Naive thymus-derived CD4-positive, alpha-beta T cell (primary cell): ENCODE measurements around the gene CEACAM19. TPM values are rescaled to one million over a fixed set of nuclear protein-coding genes. Genes with fewer than 3 reads are reported as not detected.

ENCODE experiments used
- ATAC-seq: fragments of 150-1000 bp; cut with Tn5 transposase; 2 replicates; pipeline ENCODE4 v1.10.0; 2021; ENCODE audit warnings: mild to moderate bottlenecking, moderate library complexity
- CTCF ChIA-PET: fragments of 350-600 bp; sonication (Branson Sonifier 250); formaldehyde crosslinking; loops from one replicate; lab custom pipeline; 2021; ENCODE audit warnings: antibody characterized with exemption; lab: Charles Lee
- POLR2A ChIA-PET: fragments of 350-600 bp; sonication (Branson Sonifier 250); formaldehyde crosslinking; loops from one replicate; lab custom pipeline; 2021; ENCODE audit warnings: antibody characterized with exemption, inconsistent platforms; lab: Charles Lee
- DNase-seq, 9 donors: peaks; one replicate each; pipeline versions ENCODE4 v3.0.0 to v3.0.0-alpha.2; 2020 to 2022; ENCODE audit warnings: mixed read lengths in 1 of 9
- H3K27ac ChIP-seq: one replicate; pipeline ENCODE4 v1.7.0; 2013; ENCODE audit warnings: mild to moderate bottlenecking, low read depth, low read length, moderate library complexity
- H3K27me3 ChIP-seq, 2 donors: one replicate each; pipeline ENCODE4 v1.7.0; 2013; ENCODE audit warnings: low read length in 2 of 2, mild to moderate bottlenecking in 2 of 2, moderate library complexity in 2 of 2; ENCODE audit not compliant: control insufficient read depth in 2 of 2, insufficient read depth in 2 of 2
- H3K36me3 ChIP-seq, 3 experiments: 1 replicate in 2 of 3; 2 replicates in 1 of 3; pipeline ENCODE4 v1.7.0; 2013; ENCODE audit warnings: low read length in 3 of 3, mild to moderate bottlenecking in 3 of 3, moderate library complexity in 1 of 3; ENCODE audit not compliant: insufficient read depth in 3 of 3, control insufficient read depth in 2 of 3
- H3K4me1 ChIP-seq, 2 donors: one replicate each; pipeline ENCODE4 v1.7.0; 2013; ENCODE audit warnings: low read length in 2 of 2, mild to moderate bottlenecking in 2 of 2, moderate library complexity in 1 of 2; ENCODE audit not compliant: control insufficient read depth in 2 of 2, insufficient read depth in 2 of 2
- H3K4me3 ChIP-seq: 2 replicates; pipeline ENCODE4 v1.7.0; 2013; ENCODE audit warnings: mild to moderate bottlenecking, low read length
- H3K9me3 ChIP-seq, 3 experiments: 1 replicate in 2 of 3; 2 replicates in 1 of 3; pipeline ENCODE4 v1.7.0; 2013; ENCODE audit warnings: low read length in 3 of 3; ENCODE audit not compliant: control insufficient read depth in 2 of 3
- H3K27ac Mint-ChIP-seq, 9 donors: one replicate each; pipeline ENCODE4 v1.8.0; 2020 to 2022; ENCODE audit warnings: mixed read lengths in 9 of 9, mild to moderate bottlenecking in 8 of 9, moderate library complexity in 5 of 9, inconsistent platforms in 2 of 9
- H3K27me3 Mint-ChIP-seq, 5 donors: one replicate each; pipeline ENCODE4 v1.8.0; 2021 to 2022; ENCODE audit warnings: mixed read lengths in 5 of 5, mild to moderate bottlenecking in 1 of 5
- H3K36me3 Mint-ChIP-seq, 5 donors: one replicate each; pipeline ENCODE4 v1.8.0; 2020 to 2022; ENCODE audit warnings: mixed read lengths in 5 of 5, mild to moderate bottlenecking in 3 of 5, inconsistent platforms in 1 of 5
- H3K4me1 Mint-ChIP-seq, 7 donors: one replicate each; pipeline ENCODE4 v1.8.0; 2020 to 2022; ENCODE audit warnings: mixed read lengths in 7 of 7, mild to moderate bottlenecking in 3 of 7, inconsistent platforms in 1 of 7
- H3K4me3 Mint-ChIP-seq, 10 donors: one replicate each; pipeline ENCODE4 v1.8.0; 2020 to 2022; ENCODE audit warnings: mild to moderate bottlenecking in 10 of 10, mixed read lengths in 10 of 10, moderate library complexity in 6 of 10, inconsistent platforms in 2 of 10
- H3K9me3 Mint-ChIP-seq, 11 donors: one replicate each; pipeline ENCODE4 v1.8.0; 2020 to 2022; ENCODE audit warnings: mixed read lengths in 11 of 11, mild to moderate bottlenecking in 4 of 11, inconsistent platforms in 1 of 11, moderate library complexity in 1 of 11
- intact Hi-C, 2 donors: fragments of 100-400 bp; cut with micrococcal nuclease; formaldehyde crosslinking; loops; one replicate each; pipeline ENCODE4 v1.15.1; 2023
- polyA plus RNA-seq, 2 donors: library from polyadenylated mRNA; unstranded; fragments of 300-500 nt; fragmentation: Illumina TruSeq; gene quantifications; one replicate each; pipeline ENCODE4 v1.2.3, GENCODE V29; 2021
- total RNA-seq, 6 experiments: library from RNA in 5 of 6; stranded (reverse) in 5 of 6; gene quantifications; 1 replicate in 5 of 6; 2 replicates in 1 of 6; pipeline ENCODE4 v1.2.3 and lab custom pipeline; 2021 to 2026

CEACAM19 gene
- total and polyA plus RNA-seq, 7 experiments from 2014 or later = 0.63 to 3.4 (median 2.1) TPM; not detected in 2

GRCh38 chr19:44702551-44703176 is 31.4 kb downstream of the CEACAM19 start:
- Histone ChIP-seq H3K4me3 (no peak overlapping the region), H3K27me3 (no peaks in the 10 kb centered on the region), H3K4me1 (no peaks in the 10 kb centered on the region), H3K9me3 (no peaks in the 10 kb centered on the region), H3K36me3 (no peaks in the 10 kb centered on the region), H3K27ac (no peak overlapping the region)
- DNase-seq = no peak
- Mint-ChIP-seq H3K27ac (no peak overlapping the region), H3K27me3 (peaks cover 0 to 7% (median 0%) of the 10 kb centered on the region in 5 donors), H3K9me3 (no peaks in the 10 kb centered on the region), H3K4me1 (no peaks in the 10 kb centered on the region), H3K4me3 (no peak overlapping the region), H3K36me3 (no peaks in the 10 kb centered on the region)
- ChIA-PET CTCF (no interaction called here), POLR2A (no interaction called here)
- ATAC-seq = no peak
- intact Hi-C loops = no loop called here

DNA sequence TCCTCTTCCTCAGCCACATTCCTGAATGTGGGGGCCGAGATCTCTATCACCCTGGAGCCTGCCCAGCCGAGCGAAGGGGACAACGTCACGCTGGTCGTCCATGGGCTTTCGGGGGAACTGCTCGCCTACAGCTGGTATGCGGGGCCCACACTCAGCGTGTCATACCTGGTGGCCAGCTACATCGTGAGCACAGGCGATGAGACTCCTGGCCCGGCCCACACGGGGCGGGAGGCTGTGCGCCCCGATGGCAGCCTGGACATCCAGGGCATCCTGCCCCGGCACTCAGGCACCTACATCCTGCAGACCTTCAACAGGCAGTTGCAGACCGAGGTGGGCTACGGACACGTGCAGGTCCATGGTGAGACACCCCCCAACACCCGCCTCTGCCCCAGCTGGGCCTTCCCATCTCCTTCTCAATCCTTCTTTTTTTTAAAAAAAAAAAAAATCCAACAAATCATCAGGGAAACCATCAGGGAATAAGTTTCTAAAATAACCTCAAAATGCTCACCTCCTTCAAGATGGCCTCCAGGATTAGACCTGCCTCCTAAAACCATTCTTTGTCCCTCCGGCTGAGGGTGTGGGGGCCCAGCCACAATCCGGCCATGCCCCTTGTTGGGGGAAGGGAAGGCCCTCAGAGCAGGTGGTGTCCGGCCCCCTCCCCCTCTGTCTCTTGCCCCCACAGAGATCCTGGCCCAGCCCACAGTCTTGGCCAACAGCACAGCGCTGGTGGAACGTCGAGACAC is 32.2 kb downstream of the CEACAM19 start:
- ChIA-PET POLR2A (no interaction called here), CTCF (no interaction called here)
- no peak overlapping the region for H3K4me3 ChIP-seq
- H3K36me3 ChIP-seq = no peaks in the 10 kb centered on the region
- DNase-seq (no peak), ATAC-seq (no peak)
- Mint-ChIP-seq H3K36me3 (no peaks in the 10 kb centered on the region), H3K4me3 (no peak overlapping the region), H3K27me3 (no peaks in the 10 kb centered on the region), H3K4me1 (no peaks in the 10 kb centered on the region), H3K9me3 (no peaks in the 10 kb centered on the region), H3K27ac (no peak overlapping the region)
- intact Hi-C loops = no loop called here
- H3K4me1 ChIP-seq = no peaks in the 10 kb centered on the region
- H3K9me3 ChIP-seq = no peaks in the 10 kb centered on the region
- H3K27ac ChIP-seq = no peak overlapping the region
- H3K27me3 ChIP-seq = no peaks in the 10 kb centered on the region

DNA sequence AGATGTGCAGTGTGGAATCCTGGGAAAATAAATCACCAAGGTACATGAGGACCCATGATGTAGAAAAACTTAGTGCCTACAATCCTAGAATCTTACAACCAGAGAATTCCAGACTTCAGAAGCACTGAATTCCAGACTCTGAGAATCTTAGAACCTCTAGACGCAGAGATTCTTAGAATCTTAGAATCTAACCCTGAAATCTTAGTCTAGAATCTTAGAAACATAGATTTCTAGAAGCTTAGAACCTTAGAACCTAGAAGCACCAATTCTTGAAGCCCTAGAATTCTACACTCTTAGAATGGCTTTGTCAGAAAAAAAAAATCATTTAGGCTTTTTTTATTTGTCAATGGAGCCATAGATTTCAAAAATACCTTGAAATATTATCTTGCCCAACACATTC is 33.7 kb downstream of the CEACAM19 start:
- Mint-ChIP-seq H3K27ac (no peak overlapping the region), H3K4me3 (no peak overlapping the region), H3K9me3 (no peaks in the 10 kb centered on the region), H3K27me3 (no peaks in the 10 kb centered on the region), H3K36me3 (no peaks in the 10 kb centered on the region), H3K4me1 (no peaks in the 10 kb centered on the region)
- H3K27me3 ChIP-seq = no peaks in the 10 kb centered on the region
- H3K36me3 ChIP-seq = no peaks in the 10 kb centered on the region
- ATAC-seq (no peak), DNase-seq (no peak)
- no peak overlapping the region for H3K4me3 ChIP-seq
- no peaks in the 10 kb centered on the region for H3K4me1 ChIP-seq
- H3K9me3 ChIP-seq = no peaks in the 10 kb centered on the region
- intact Hi-C loops = no loop called here
- ChIA-PET POLR2A (no interaction called here), CTCF (interaction anchor here (1.3 kb wide), 1 partner anchor 18 kb away, joined by 3 read pairs; no protein-coding TSS in a partner anchor)
- H3K27ac ChIP-seq = no peak overlapping the region

DNA sequence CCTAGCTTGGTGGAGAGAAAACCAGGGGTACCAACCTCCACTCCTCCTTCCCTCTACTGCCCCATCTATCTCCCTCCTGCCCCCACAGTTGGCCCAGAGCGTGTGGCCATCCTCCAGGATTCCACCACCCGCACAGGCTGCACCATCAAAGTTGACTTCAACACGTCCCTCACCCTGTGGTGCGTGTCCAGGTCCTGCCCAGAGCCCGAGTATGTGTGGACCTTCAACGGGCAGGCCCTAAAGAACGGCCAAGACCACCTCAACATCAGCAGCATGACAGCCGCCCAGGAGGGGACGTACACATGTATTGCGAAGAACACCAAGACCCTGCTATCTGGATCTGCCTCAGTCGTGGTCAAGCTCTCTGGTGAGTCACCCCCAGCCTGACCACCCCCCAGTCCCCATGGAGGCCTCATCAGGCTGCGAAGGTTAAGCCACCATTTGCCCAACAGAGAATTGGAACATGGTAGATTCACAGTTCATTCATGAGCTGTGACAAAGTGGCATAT is 34.3 kb downstream of the CEACAM19 start:
- Histone ChIP-seq H3K27me3 (no peaks in the 10 kb centered on the region), H3K4me3 (no peak overlapping the region), H3K4me1 (no peaks in the 10 kb centered on the region), H3K36me3 (no peaks in the 10 kb centered on the region), H3K9me3 (no peaks in the 10 kb centered on the region), H3K27ac (no peak overlapping the region)
- intact Hi-C loops = no loop called here
- Mint-ChIP-seq H3K27me3 (no peaks in the 10 kb centered on the region), H3K4me3 (no peak overlapping the region), H3K9me3 (no peaks in the 10 kb centered on the region), H3K4me1 (peaks cover 0 to 3% (median 0%) of the 10 kb centered on the region in 7 donors), H3K36me3 (no peaks in the 10 kb centered on the region), H3K27ac (no peak overlapping the region)
- DNase-seq = no peak
- ChIA-PET CTCF (interaction anchor here (1.3 kb wide), 1 partner anchor 17 kb away, joined by 3 read pairs; no protein-coding TSS in a partner anchor), POLR2A (interaction anchor here (0.8 to 0.9 kb wide), 2 partner anchors 13 to 74 kb away, joined by 3 read pairs; no protein-coding TSS in a partner anchor)
- ATAC-seq = no peak

GRCh38 chr19:44706506-44707236 is 35.4 kb downstream of the CEACAM19 start:
- no peaks in the 10 kb centered on the region for H3K9me3 ChIP-seq
- Mint-ChIP-seq H3K4me3 (no peak overlapping the region), H3K27me3 (peaks cover 0 to 5% (median 0%) of the 10 kb centered on the region in 5 donors), H3K36me3 (no peaks in the 10 kb centered on the region), H3K4me1 (peaks cover 0 to 7% (median 0%) of the 10 kb centered on the region in 7 donors), H3K9me3 (no peaks in the 10 kb centered on the region), H3K27ac (no peak overlapping the region)
- no peak for DNase-seq
- no peak overlapping the region for H3K27ac ChIP-seq
- H3K27me3 ChIP-seq = no peaks in the 10 kb centered on the region
- intact Hi-C loops = no loop called here
- no peaks in the 10 kb centered on the region for H3K36me3 ChIP-seq
- no peak for ATAC-seq
- H3K4me1 ChIP-seq = no peaks in the 10 kb centered on the region
- ChIA-PET POLR2A (interaction anchor here (0.9 to 1.0 kb wide), 2 partner anchors 14 to 61 kb away, joined by 3 read pairs; no protein-coding TSS in a partner anchor), CTCF (interaction anchor here (0.9 kb wide), 1 partner anchor 17 kb away, joined by 6 read pairs; no protein-coding TSS in a partner anchor)
- no peak overlapping the region for H3K4me3 ChIP-seq

DNA sequence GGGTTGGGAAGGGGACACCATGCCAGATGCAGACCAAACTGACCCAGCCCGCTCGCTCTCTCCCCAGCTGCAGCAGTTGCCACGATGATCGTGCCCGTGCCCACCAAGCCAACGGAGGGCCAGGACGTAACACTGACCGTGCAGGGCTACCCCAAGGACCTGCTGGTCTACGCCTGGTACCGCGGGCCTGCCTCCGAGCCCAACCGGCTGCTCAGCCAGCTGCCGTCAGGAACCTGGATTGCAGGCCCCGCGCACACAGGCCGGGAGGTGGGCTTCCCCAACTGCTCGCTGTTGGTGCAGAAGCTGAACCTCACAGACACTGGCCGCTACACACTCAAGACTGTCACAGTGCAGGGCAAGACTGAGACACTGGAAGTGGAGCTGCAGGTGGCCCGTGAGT is 36.5 kb downstream of the CEACAM19 start:
- H3K9me3 Mint-ChIP-seq = no peaks in the 10 kb centered on the region
- ChIA-PET CTCF (interaction anchor here (0.6 kb wide), 1 partner anchor 17 kb away, joined by 8 read pairs; no protein-coding TSS in a partner anchor), POLR2A (interaction anchor here (1.0 kb wide), 1 partner anchor 60 kb away, joined by 3 read pairs; no protein-coding TSS in a partner anchor)
- H3K27me3 Mint-ChIP-seq = peaks cover 0 to 5% (median 0%) of the 10 kb centered on the region in 5 donors
- H3K27ac Mint-ChIP-seq = no peak overlapping the region
- Histone ChIP-seq H3K4me1 (no peaks in the 10 kb centered on the region), H3K9me3 (no peaks in the 10 kb centered on the region), H3K27ac (no peak overlapping the region), H3K4me3 (no peak overlapping the region), H3K27me3 (no peaks in the 10 kb centered on the region), H3K36me3 (no peaks in the 10 kb centered on the region)
- ATAC-seq (no peak), DNase-seq (no peak)
- no peak overlapping the region for H3K4me3 Mint-ChIP-seq
- intact Hi-C loops = no loop called here
- H3K4me1 Mint-ChIP-seq = peaks cover 0 to 7% (median 0%) of the 10 kb centered on the region in 7 donors
- H3K36me3 Mint-ChIP-seq = peaks cover 0 to 1% (median 0%) of the 10 kb centered on the region in 5 donors
